NCI-H526 (cell line): ENCODE measurements around the gene TBX3.
"Not testable (repeated sequence)": the region's sequence is repeated elsewhere in the genome, so short reads cannot be mapped to it uniquely, and the experiment has no call there.

Experiments
- DNase-seq, 2 experiments: peaks; one replicate each; lab custom pipeline; 2025; lab: John Stamatoyannopoulos, UW

Gene TBX3

GRCh38 chr12:114684098-114684869 is at the start of gene TBX3:
Gene TBX3 (minus strand): TSS chr12:114684175. CDS start chr12:114683200, 975 bp downstream.
- DNase-seq, result peak; percentile 99

GRCh38 chr12:114732426-114733030 is 48.6 kb upstream of the TBX3 start:
- DNase-seq, result no peak

- no peak for DNase-seq
These were observed 45.8 kb upstream of the TBX3 start for GRCh38 chr12:114729731-114730130.

GRCh38 chr12:114726092-114726710 is 42.2 kb upstream of the TBX3 start:
- no peak for DNase-seq

- DNase-seq, result not testable (repeated sequence)
These were observed 38.2 kb upstream of the TBX3 start for GRCh38 chr12:114722176-114722575.

GRCh38 chr12:114721266-114721665 is 37.3 kb upstream of the TBX3 start:
- DNase-seq, result no peak

GRCh38 chr12:114713466-114714215 is 29.7 kb upstream of the TBX3 start:
- no peak for DNase-seq

- no peak for DNase-seq
These were observed 27.7 kb upstream of the TBX3 start for GRCh38 chr12:114711689-114712152.

GRCh38 chr12:114710151-114710550 is 26.2 kb upstream of the TBX3 start:
- no peak for DNase-seq

- no peak for DNase-seq
These were observed 25.1 kb upstream of the TBX3 start for GRCh38 chr12:114709112-114709511.

GRCh38 chr12:114708598-114708997 is 24.6 kb upstream of the TBX3 start:
- DNase-seq, result not testable (repeated sequence)

GRCh38 chr12:114704096-114704495 is 20.1 kb upstream of the TBX3 start:
- no peak for DNase-seq

- peak in 1 of 2 experiments; percentile 54 for DNase-seq
These were observed 19.1 kb upstream of the TBX3 start for GRCh38 chr12:114703060-114703493.

- DNase-seq, result no peak
These were observed 18.5 kb upstream of the TBX3 start for GRCh38 chr12:114702462-114702861.

- DNase-seq, result no peak
These were observed 17.6 kb upstream of the TBX3 start for GRCh38 chr12:114701553-114701952.

- DNase-seq, result no peak
These were observed 17.1 kb upstream of the TBX3 start for GRCh38 chr12:114701104-114701414.

GRCh38 chr12:114700392-114701103 is 16.6 kb upstream of the TBX3 start:
- no peak for DNase-seq

- no peak for DNase-seq
These were observed 14.7 kb upstream of the TBX3 start for GRCh38 chr12:114698566-114699163.

- no peak for DNase-seq
These were observed 14.0 kb upstream of the TBX3 start for GRCh38 chr12:114697741-114698565.

GRCh38 chr12:114697243-114697716 is 13.3 kb upstream of the TBX3 start:
- no peak for DNase-seq
